Hematopoietic multipotent progenitor cell treated with erythropoietin and hydrocortisone succinate and interleukin-3 and kit ligand, for 17 days (in vitro differentiated cells): ENCODE measurements around the gene SMO.
"Not testable (repeated sequence)": the region's sequence is repeated elsewhere in the genome, so short reads cannot be mapped to it uniquely, and the experiment has no call there.

Experiments used
- DNase-seq: peaks from one replicate; pipeline ENCODE4 v3.0.0-alpha.2; 2015; ENCODE audit warnings: low spot score

SMO gene

DNA sequence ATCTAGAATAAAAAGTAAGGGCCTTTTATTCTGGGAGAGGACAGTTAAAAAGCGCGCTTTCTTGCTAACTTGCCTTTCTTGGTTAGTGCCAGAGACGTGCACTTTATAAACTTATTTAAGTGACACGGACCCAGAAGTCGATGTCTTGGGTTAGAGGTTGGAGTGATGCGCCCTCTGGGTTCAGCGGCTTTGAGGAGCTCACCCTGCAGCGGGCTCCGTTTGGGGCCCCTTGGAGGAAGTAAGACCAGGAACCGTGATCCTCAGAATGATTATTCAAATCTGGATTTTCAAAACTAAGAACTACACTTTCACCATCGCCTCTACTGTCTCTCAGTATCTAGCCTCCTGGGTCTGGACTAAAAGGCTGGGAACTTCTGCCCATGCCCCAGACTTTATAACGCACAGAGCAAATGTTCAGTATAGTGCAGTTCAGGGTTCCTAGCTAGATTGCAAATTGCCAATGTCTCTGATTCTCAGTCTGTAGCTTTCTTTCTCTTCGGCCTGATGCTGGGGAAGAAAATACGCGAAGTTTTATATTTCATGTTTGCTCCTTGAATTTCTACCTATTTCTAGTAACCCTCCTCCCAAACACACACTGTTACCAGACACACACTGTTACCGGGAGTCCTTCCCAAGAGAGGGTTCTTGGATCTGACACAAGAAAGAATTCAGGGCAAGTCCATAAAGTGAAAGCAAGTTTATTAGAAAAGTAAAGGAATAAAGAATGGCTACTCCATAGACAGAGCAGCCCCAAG is 18.6 kb upstream of the SMO start:
- DNase-seq: no peak

DNA sequence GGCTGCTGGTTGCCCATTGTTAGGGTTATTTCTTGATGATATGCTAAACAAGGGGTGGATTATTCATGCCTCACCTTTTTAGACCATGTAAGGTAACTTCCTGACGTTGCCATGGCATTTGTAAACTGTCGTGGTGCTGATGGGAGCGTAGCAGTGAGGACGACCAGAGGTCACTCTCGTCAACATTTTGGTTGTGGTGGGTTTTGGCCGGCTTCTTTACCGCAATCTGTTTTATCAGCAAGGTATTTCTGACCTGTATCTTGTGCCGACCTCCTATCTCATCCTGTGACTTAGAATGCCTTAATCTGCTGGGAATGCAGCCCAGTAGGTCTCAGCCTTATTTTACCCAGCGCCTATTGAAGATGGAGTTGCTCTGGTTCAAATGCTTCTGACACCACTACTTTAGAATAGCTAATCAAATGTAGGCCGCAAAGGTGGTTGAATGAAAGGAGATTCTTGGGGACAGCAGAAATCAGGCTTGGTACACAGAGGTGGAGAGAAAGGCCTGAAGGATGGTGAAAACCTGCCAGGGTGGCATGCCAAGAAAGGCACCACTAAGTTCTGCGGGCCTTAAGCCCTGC is 17.9 kb upstream of the SMO start:
- no peak for DNase-seq

DNA sequence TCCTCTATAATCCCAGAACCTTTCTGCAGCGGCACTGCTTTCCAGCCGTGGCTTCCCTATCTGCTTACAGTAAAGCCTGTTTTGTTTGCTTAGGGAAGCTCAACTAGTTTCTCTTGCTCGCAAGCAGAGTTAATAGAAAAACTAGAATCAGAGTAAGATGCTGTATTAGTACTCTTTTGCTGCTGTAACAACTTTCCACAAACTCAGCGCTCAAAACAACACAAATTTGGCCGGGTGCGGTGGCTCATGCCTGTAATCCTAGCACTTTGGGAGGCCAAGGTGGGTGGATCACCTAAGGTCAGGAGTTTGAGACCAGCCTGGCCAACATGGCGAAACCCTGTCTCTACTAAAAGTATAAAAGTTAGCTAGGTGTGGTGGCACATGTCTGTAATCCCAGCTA is 14.6 kb upstream of the SMO start:
- DNase-seq: not testable (repeated sequence)

DNA sequence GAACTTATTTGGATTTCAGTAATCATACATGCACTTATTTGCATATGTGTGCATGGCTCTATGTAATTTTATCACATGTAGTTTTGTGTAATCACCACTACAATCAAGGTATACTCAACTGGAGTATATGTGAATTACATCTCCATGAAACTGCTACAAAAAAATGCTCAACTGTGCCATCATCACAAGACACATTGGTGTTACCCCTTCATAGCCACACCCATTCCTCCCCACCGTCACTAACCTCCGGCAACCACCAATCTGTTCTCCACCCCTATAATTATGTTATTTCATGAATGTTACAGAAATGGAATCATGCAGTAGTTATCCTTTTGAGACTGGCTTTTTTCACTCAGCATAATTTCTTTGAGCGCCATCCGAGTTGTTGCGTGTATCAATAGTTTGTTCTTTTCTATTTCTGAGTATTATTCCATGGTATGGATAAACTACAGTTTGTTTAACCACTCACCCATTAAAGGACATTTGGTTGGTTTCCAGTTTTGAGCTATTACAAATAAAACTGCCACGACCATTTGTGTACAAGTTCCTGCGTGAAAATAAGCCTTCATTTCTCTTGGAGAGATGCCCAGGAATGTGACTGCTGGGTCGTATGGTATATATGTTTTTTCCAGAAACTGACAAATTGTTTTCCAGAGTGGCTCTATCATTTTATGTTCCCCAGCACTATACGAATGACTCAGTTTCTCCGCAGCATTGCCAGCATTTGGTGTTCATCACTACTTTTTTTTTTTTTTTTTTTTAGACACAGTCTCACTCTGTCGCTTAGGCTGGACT is 11.3 kb upstream of the SMO start:
- no peak for DNase-seq

DNA sequence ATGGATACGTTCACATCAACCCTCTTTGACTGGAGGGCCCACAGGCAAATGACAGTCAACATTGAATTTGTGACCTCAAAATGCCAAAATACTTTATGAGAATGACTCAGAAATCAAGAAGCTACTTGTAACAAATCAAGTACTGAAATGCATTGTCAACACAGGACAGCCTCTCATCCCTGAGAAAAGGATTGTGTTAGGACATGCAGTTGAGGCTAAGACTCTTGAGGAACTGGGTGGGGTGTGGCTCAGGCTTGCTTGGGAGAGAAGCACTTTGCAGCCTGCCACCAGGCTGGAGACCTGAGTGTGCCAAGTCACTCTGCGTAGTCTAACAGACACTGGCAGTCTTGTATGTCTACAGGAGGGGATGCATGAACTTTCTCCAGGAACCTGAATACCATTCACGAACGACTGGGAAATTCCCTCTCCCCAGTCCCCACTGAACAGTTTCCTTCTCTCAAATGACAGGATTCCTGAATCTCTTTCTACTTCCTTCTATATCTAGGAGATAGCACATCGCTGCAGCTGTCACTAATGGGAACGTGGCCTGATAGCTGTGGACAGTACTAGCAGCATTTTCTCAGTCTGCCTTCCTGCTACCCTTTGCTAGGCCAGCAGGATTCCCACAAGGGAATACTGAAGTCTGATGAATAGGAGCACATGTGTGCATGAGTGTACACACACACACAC is 3.3 kb upstream of the SMO start:
- DNase-seq: no peak

DNA sequence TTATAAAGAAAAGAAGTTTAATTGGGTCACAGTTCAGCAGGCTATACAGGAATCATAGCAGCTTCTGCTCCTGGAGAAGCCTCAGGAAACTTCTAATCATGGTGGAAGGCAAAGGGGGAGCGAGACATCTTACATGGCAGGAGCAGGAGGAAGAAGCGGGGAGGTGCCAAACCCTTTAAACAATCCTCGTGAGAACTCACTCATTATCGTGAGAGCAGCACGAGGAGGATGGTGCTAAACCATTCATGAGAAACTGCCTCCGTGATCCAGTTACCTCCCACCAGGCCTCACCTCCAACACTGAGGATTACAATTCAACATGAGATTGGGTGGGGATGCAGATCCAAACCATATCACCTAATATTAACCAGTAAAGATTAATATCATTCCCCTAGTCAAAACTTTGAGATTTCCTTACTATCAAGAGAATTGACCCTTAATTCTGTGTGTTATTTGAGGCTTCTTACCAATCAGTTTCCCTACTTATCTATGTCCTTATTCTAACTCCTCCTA is 1.6 kb upstream of the SMO start:
- DNase-seq: no peak

DNA sequence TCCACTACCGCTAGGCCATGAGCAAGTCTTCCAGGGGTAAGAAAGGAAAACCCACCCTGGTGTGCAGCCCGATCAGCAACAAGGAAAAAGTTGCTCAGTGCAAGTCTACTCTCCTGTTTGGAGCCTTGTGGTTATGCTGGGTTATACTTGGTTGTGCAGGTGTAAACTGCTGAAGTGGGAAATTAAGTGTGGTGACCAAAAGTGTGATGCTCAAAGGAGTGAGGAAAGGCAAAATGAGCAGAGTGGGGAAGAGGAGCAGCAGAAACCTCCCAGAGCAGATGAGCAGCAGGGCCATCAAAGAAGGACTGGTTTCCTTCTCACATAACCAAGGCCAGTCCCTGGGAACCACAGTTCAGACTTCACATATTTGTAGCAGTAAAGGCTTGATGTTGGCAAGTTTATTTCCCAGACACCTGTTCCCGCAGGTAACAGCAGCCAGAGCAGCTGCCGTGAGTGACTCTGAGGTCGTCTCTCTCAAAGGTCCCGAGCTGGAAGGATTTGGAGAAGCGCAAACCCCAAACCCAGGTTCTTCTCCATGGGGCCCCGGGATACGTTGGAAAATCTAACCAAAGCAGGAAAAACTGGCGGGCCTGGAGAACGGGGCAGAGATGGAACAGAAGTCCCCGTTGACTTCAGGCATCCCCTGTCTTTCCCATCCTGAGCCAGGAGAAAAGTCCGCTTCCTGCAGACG is 607 bp upstream of the SMO start:
- no peak for DNase-seq

DNA sequence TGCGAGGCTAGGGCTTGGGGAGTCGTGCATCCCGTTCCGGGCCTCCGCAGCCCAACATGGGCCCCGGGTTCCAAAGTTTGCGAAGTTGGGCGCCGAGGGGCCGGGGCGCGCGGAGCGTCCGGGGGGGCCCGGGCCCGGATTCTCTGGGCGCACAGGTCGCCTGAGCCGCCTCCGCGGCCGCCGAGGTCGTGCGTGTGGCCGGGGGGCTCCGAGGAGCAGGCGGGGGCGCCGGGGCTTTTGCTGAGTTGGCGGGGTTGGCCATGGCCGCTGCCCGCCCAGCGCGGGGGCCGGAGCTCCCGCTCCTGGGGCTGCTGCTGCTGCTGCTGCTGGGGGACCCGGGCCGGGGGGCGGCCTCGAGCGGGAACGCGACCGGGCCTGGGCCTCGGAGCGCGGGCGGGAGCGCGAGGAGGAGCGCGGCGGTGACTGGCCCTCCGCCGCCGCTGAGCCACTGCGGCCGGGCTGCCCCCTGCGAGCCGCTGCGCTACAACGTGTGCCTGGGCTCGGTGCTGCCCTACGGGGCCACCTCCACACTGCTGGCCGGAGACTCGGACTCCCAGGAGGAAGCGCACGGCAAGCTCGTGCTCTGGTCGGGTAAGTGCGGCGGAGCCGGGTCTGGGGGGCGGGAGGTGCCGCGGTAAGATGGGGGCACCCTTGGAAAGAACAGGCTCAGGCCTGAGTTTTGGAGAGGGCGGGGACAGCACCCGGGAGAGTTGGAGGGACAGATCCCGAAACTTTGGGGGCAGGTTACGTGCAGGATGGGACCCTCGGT is 643 bp downstream of the SMO start:
- DNase-seq: no peak

DNA sequence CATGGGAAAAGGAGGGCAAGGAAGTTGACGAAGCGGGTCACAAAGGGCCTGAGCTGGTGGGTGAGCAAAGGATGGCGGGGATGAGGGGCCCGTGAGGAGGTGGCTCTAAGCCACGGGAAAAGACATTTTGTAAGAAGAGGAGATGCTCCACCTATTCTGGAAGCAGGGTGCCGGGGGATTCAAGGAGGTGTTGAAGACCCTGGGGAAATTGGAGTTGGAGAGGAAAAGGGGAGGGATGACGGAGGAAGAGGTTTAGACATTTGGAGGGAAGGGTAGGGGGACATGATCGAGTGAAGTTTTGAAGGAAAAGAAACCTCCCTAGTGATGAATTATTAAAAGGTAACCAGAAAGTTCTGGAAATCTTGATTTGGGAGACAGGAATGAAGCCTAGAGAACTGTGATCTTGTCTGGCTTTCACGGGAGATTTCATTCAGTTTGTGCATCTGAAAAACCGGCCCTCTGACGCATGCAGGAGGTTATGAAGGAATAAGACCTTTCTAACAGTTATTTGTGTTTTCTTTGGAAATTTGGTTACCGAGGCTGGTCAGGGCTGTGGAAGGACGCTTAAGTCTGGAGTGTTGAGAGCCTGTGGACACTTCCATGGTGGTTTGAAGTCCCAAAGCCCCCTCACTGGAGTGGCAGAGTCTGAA is 1.4 kb downstream of the SMO start:
- DNase-seq: no peak

DNA sequence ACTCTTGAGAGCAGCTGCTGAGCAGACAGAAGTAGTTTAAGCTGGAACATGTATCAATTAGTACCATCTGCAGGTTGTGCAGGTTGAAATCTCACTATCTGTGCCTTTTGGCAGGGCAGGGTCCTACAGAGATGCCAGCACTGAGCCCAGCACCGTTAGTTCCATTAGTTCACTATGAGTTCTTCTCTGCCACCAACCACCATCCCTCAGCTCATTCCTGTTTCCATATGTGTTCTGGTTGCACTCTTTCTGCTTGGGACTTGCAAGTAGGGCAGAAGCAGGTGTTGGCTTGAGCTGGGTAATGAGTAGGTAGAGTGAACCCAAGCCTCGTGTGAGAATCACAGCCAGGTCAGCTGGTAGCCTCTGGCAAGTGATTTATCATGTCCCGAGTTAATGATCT is 2.8 kb downstream of the SMO start:
- no peak for DNase-seq

DNA sequence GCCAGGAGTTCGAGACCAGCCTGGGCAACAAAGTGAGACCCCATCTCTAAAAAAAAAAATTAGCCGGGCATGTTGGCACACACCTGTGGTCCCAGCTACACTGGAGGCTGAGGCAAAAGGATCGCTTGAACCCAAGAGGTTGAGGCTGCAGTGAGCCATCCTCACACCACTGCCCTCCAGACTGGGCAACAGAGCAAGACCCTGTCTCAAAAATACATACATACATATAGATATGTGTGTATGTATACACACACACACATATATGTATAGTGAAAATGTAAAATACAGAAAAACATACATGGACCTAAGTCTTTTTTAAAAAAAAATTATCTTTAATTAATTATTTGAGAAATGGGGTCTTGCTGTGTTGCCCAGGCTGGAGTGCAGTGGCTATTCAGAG is 5.5 kb downstream of the SMO start:
- no peak for DNase-seq

DNA sequence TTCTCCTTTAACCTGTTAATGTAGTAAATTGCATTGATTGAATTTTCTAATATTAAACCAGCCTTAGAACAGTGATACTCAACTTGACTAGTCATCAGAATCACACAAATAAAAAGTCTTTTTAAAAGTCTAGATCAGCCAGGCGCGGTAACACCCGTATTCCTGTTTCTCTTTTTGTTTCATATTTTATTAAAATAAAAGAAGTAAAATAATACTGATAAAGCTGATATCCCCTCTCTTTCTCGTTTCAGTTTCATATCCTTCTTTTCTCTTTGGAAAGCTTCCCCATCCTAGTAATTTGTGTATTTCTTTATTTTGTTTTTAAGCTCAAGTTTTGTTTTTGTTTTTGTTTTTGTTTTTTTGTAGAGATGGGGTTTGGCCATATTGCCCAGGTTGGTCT is 9.3 kb downstream of the SMO start:
- no peak for DNase-seq

DNA sequence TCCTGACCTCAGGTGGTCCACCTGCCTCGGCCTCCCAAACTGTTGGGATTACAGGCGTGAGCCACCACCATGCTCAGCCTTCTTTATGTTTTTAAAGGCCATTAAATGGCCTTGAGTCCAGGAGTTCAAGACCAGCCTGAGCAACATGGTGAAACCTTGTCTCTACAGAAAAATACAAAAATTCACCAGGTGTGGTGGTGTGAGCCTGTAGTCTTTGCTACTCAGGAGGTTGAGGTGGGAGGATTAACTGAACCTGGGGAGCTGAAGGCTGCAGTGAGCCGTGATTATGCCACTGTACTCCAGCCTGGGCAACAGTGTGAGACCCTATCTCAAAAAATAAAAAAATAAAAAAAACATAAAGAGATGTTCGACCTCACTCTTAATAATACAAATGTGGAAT is 11.0 kb downstream of the SMO start:
- no peak for DNase-seq

DNA sequence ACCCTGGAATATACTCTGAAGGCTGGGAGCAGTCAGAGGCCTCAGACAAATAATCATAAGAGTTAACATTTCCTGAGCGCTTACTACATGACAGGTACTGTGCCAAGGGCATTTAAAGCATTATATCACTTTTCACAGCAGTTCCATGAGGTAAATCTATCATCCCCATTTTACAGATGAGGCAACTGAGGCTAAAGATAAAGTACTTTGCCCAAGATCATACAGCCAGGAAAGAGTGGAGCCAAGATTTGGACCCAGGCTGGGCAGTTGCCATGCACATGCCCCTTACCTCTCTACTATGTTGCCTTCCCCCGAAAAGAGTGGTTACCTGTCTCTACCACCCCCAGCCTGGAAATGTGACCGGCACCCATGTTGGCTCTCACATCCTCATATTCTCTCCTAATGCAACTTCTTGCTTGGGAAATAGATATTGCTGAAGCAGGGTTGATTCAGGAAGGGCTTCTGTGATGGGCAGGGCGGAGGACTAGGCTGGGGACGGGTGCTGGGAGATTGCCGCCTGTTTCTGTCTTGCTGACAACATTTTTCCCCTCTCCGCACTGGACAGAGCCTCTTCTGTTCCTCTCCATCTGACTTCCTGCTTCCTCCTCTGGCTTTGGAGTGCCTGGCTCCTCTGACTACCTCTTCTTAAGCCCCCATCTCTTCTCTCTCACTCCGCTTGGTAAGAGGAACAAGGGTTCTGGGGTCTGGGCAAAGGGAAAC is 13.8 kb downstream of the SMO start:
- no peak for DNase-seq

DNA sequence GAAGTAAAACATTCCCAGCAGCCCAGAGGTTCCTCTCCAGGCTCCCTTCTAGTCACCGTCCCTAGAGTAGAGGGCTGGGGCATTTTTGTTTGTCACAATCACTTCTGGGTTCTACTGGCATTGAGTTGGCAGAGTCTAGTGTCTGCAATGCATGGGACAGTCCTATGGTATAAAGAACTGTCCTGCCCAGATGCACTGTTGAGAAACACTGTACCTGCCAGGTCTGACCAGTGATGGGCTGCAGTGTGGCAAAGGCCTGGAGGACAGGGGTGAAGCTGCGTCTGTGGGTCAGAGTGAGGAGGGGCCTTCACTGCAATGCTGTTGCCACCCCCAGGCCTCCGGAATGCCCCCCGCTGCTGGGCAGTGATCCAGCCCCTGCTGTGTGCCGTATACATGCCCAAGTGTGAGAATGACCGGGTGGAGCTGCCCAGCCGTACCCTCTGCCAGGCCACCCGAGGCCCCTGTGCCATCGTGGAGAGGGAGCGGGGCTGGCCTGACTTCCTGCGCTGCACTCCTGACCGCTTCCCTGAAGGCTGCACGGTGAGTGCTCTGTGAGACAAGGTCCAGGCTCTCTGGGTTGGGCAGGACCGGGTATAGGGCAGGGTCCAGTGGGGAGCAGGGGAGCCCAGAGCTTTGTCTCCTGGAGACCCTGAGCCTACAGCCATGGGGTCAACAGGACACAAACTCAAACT is 14.8 kb downstream of the SMO start:
- no peak for DNase-seq

DNA sequence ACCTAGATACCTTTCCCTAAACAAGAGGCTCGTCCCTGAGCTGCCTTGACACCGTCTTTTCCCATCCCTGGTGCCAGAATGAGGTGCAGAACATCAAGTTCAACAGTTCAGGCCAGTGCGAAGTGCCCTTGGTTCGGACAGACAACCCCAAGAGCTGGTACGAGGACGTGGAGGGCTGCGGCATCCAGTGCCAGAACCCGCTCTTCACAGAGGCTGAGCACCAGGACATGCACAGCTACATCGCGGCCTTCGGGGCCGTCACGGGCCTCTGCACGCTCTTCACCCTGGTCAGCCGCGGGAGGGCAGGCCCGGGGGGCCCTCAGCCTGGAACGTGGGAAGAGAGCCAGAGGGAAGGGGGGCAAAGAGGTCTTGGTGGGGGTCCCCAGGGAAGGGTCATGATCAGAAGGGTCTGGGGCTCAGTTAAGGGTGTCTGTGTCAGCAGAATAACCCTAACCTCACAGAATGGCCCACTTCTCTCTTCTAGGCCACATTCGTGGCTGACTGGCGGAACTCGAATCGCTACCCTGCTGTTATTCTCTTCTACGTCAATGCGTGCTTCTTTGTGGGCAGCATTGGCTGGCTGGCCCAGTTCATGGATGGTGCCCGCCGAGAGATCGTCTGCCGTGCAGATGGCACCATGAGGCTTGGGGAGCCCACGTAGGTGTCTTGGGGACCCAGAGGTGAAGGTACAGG is 16.8 kb downstream of the SMO start:
- DNase-seq: no peak

DNA sequence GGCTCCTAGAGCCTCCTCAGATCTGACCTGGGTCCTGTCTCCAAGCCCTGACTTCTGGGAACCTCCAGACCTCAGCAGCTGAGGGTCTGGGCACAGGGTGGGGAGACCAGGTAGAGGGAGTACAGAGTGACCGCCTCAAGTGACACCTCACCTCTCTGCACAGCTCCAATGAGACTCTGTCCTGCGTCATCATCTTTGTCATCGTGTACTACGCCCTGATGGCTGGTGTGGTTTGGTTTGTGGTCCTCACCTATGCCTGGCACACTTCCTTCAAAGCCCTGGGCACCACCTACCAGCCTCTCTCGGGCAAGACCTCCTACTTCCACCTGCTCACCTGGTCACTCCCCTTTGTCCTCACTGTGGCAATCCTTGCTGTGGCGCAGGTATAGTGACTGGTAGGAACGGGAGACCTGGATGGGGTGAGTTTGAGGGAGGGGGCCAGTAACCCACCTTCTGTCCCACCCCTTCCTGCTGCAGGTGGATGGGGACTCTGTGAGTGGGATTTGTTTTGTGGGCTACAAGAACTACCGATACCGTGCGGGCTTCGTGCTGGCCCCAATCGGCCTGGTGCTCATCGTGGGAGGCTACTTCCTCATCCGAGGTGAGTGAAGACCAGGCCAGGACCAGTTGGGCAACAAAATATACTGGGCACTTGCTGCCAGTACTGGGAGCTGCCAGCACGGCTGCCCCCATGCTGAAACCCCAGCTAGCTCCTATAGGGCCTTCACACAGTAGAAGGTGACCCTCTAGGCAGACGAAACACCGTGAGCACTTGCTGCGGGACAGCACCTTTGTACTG is 17.8 kb downstream of the SMO start:
- DNase-seq: no peak

DNA sequence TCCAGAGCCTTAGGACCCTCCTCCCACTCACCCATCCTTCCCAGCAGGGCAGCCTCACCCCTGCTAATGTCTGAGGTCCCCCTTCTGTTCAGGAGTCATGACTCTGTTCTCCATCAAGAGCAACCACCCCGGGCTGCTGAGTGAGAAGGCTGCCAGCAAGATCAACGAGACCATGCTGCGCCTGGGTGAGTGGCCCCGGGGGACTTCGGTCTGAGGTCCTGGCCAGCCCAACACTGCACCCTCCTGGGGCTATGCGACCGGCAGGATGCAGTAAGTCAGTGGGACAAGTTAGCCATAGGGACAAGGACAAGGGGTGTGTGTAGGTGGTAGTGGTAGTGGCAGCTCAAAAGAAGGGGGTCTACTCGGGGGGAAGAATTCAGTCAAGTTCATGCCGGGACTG is 20.2 kb downstream of the SMO start:
- DNase-seq: no peak
